Left ventricle myocardium superior (tissue), 1 donor: ENCODE results near the gene SETD6. TPM values are rescaled to one million over a fixed set of nuclear protein-coding genes. Genes with fewer than 3 reads are reported as not detected.
"Not testable (repeated sequence)": the region's sequence is repeated elsewhere in the genome, so short reads cannot be mapped to it uniquely, and the experiment has no call there.

Experiments
- ATAC-seq: fragments of 200-7000 bp; cut with Tn5 transposase; one replicate; pipeline ENCODE4 v1.9.1; 2020; ENCODE audit warnings: mild to moderate bottlenecking, moderate library complexity
- DNase-seq: peaks from one replicate; pipeline ENCODE4 v3.0.0-alpha.2; 2020
- intact Hi-C: fragments of 100-400 bp; cut with micrococcal nuclease; formaldehyde crosslinking; loops from one replicate; pipeline ENCODE4 v1.11.0; 2022
- total RNA-seq: library from RNA; stranded (reverse); fragmentation: NEBNext Ultra II Directional; extraction: Animal tissue kit (Norgen Biotek cat#: 25700); gene quantifications from one replicate; pipeline ENCODE4 v1.2.1, GENCODE V29; 2021
- donor health status: DM: no; HTN: yes; CAD: no; lungs with severe emphysema.

The SETD6 gene
- total RNA-seq, 1 donor from 2014 or later: 15.3 TPM

DNA sequence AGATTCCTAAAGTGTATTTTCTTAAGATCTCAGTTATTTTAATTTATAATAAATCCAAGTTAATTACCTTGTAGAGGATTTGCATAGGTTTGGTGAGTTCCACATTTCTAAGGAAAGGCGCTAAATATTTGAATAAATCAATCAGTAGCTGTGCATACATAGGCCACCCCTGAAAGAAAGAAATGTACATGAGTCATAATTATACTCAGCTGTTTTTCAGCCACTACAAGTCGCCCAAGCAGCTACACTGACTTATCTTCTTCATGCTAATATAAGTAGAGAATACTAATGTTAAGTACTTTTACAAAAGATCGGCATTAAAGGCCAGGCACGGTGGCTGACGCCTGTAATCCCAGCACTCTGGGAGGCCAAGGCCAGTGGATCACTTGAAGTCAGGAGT, 14.9 kb downstream of the SETD6 start:
- ATAC-seq: no peak
- intact Hi-C loops: no loop called here
- no peak for DNase-seq

DNA sequence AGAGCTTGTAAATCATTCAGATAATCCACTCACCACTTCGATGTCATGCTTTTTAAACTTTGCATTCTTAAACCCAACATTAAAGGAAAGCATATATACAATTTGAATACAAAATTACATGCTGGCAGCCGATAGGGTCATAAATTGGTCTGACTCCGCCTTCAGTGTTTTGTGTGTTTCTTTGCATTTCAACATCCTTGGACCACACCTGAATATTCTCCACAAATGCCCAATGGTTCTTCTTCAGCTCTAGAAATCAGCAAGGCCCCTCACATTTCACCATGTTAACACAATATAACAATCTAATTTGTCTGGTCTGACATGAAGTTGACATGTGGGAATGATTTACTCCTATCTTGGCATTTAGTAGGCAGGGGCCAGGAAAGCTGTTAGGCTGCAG, 17.1 kb downstream of the SETD6 start:
- intact Hi-C loops: no loop called here
- DNase-seq: no peak
- no peak for ATAC-seq

DNA sequence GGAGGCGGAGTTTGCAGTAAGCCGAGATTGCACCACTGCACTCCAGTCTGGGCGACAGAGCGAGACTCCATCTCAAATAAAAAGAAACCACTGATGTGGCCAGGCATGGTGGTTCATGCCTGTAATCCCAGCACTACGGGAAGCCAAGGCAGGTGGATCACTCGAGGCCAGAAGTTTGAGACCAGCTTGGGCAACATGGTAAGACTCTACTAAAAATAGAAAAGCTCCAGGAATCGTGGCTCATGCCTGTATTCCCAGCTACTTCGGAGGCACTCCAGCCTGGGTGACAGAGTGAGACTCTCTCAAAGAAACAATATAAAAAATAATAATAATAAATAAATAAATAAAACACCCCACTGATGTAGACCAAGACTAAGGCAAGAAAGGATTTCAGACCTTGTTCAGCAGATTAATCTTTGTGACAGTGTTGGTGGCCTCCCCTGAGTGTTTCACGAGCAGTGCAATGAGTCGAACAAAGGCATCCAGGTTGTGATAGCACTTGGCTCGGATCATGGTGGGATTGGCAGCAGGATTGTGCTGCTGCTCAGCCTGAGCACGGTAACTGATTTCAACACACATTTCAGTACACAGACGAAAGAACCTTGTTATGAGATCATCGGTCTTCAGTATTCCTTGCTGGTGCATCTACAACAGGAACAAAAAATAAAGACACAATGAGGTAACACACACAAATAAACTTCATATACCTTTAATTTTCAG, 18.6 kb downstream of the SETD6 start:
- peak; percentile 50 for DNase-seq
- peak; percentile 85 for ATAC-seq
- intact Hi-C loops: no loop called here

- intact Hi-C loops: no loop called here
- ATAC-seq: peak; percentile 54
- no peak for DNase-seq
These were observed 19.8 kb downstream of the SETD6 start for GRCh38 chr16:58535100-58535499.

DNA sequence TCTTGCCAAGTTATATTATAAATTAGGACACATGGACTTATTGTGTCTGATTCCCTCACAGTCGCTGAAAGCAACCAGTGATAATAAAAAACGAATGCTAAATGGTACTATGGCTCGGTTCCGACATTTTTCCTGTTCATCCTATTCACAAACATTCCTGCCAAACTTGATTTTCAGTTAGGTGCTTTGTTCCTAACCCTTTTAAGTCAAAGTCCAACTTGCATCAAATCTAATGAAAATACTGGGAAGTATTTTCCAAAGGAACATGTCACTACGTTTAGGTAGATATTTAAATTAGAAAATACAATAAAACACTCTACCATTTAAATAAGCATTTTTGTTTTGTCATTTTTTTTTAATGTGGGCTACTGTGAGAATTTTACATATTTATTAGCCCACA, 21.0 kb downstream of the SETD6 start:
- intact Hi-C loops: no loop called here
- no peak for ATAC-seq

DNA sequence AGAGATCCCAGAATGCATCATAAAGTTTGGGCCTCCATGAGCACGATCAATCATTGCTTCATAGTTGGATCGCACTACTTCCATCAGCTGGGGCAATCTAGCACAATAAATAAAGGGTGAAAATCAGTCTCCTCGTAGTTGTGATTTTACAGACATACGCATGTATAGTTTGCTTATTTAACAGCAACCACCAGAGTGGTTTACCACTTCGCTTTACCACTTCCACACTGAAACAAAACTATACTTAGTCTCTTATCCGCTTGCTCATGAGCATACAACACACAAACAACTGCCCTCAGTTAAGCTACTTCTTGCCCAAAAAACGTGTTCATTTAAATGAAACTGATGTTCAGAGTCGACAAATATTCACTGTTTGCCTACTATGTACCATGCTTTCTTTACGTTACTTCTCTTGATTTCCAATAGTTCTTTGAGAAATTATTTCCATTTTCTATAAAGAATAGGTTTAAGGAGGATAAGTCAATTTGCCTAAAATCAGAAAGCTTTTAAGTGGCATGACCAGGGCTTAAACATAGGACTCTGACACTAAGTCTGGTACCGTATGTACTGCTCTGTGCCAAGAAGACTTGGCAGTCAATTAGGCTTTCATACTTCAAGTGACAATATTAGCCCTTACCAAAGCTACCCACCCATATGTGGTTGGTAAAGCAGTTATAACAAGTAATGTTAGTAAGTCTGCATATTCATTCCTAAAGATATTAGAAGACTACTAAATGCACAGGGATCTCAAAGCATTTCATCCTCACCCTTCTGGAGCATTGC, 22.0 kb downstream of the SETD6 start:
- peak; percentile 78 for ATAC-seq
- DNase-seq: no peak
- intact Hi-C loops: no loop called here

More for the DNA sequence above, 21.0 kb downstream of the SETD6 start:
- no peak for DNase-seq

DNA sequence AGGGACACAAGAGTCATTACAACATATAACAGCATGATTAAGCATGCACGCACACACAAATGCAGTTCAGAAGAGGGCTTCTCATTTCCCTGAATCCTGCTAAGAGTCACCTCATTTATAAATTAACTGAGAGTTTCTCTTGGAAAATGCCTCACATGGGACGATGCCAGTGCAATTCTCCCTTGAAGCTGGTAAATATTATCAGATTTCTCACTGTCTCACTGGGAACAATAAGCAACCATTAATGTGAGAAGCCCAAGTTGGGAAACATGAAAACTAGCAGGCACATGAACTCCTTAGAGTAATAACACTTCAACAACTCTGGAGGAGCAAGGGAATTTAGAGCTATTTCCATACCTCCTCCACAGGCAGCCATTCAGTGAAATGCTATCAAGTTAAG, 26.4 kb downstream of the SETD6 start:
- intact Hi-C loops: no loop called here
- ATAC-seq (no peak), DNase-seq (no peak)

- ATAC-seq (no peak), DNase-seq (no peak)
- intact Hi-C loops: no loop called here
These were observed 27.0 kb downstream of the SETD6 start for GRCh38 chr16:58542291-58542690.

DNA sequence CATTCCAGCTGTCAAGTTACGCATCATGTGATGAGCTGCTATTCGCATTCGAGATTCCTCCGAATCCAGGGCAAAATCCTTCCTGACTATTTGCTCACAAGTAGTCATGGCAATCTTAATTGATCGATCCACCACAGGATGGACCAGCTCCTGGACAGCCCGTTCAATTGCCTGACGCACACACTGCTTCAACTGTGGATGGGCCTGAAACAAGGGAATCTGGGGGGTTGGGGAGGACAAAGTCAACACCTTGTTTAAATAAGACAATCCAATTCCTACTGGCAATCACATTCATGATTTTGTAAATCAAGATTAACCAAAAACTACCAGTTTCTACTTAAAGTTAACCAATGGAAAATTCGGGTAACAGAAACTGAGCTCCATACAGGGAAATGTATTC, 28.4 kb downstream of the SETD6 start:
- no peak for ATAC-seq
- no peak for DNase-seq
- intact Hi-C loops: no loop called here

DNA sequence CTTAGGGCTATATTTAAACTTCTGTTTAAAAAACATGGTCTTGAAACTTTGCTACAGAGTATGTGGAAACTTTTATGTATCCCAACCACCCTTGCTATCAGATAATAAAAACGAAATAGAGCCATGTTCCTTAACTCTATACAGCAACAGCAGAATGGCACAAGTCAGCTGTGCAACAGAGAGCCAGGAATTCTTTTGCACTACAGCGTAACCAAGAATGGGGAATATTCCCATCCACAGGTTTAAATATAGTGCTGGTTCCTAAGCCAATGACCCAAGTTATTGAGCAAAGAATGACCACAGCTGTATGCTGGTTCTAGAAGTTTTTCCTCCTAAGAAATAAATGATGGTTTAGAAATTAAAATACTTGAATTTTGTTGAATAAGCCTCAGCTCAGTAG, 33.1 kb downstream of the SETD6 start:
- DNase-seq: no peak
- peak; percentile 63 for ATAC-seq
- intact Hi-C loops: no loop called here

GRCh38 chr16:58551496-58551895, 36.2 kb downstream of the SETD6 start:
- intact Hi-C loops: no loop called here
- peak; percentile 71 for DNase-seq
- peak; percentile 93 for ATAC-seq

DNA sequence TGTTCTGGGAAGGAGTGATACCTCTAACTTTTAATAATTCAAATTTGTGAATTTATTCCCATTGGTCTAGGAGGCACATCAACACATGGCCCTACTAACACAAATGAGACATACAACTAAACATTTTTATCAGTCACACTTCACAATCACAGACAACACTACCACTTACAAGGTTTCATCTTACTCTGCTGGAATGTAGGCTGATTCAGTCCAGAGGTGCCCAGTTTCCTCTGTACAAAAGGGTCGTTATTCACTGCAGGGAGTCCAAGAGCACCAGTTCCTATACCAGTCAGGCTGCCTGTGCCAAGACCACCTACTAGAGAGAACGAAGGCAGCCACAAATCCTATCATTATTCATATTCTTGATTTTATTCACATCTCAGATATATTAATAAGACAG, 41.4 kb downstream of the SETD6 start:
- DNase-seq (no peak), ATAC-seq (peak; percentile 21)
- intact Hi-C loops: no loop called here

- no peak for DNase-seq
- ATAC-seq: no peak
- intact Hi-C loops: no loop called here
These were observed 47.9 kb downstream of the SETD6 start for GRCh38 chr16:58563235-58563634.

DNA sequence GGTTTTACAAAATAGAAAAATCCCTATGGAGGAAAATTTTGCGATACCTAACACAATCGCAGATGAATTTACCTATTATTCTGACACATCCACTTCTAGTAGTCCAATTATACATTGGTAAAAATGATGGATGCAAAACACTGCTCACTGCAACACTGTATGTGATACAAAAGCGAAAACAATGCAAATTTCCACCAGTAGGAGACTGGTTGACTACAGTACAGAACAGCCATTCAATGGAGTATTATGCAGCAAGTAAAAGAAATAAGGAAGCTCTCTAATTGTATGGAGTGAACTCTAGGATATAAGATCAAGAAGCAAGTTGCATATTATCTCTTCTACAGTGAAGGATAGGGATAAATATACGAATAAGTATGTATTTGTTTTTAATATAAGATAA, 48.5 kb downstream of the SETD6 start:
- intact Hi-C loops: no loop called here
- no peak for DNase-seq
- no peak for ATAC-seq

GRCh38 chr16:58565697-58566096, 50.4 kb downstream of the SETD6 start:
- DNase-seq, ATAC-seq, intact Hi-C loops: not testable (repeated sequence)

Other genes with a start within 250 kb of the SETD6 start
- gene PRSS54, start 220.5 kb upstream of the SETD6 start, total RNA-seq: not detected
- 6.5 TPM for gene GINS3, start 123.0 kb upstream of the SETD6 start, total RNA-seq
- 580 TPM for gene NDRG4, start 15.4 kb upstream of the SETD6 start, total RNA-seq
- gene CNOT1, start 114.3 kb downstream of the SETD6 start, total RNA-seq: 88.9 TPM
- 36.1 TPM for gene SLC38A7, start 169.3 kb downstream of the SETD6 start, total RNA-seq
- gene GOT2, start 218.8 kb downstream of the SETD6 start, total RNA-seq: 555 TPM